H1 (cell line): ENCODE measurements around the gene LBP. TPM values are rescaled to one million over a fixed set of nuclear protein-coding genes. Genes with fewer than 3 reads are reported as not detected.
A peak's percentile ranks its signal among the peaks of the same experiment; 100 is the strongest.

Experiments used
- CTCF ChIA-PET: fragments of 300-600 bp; sonication (Branson Sonifier 250); formaldehyde crosslinking; loops from one replicate; lab custom pipeline; 2021; ENCODE audit not compliant: partially characterized antibody; lab: Charles Lee
- POLR2A ChIA-PET: fragments of 300-600 bp; sonication (Branson Sonifier 250); formaldehyde crosslinking; loops from one replicate; lab custom pipeline; 2021; ENCODE audit warnings: inconsistent platforms; ENCODE audit not compliant: partially characterized antibody; lab: Charles Lee
- DNase-seq, 2 experiments: peaks; one replicate each; pipeline versions ENCODE4 v3.0.0 to v3.0.0-alpha.2; 2010 to 2022; ENCODE audit warnings: low spot score in 2 of 2, low read depth in 1 of 2, mixed read lengths in 1 of 2
- FAIRE-seq: peaks from 2 replicates; lab custom pipeline; 2011; peaks lifted over from hg19 to GRCh38; lab: Jason Lieb, UNC
- H2AFZ ChIP-seq: 2 replicates; pipeline ENCODE4 v1.8.1; 2012; ENCODE audit warnings: low read length, inconsistent platforms
- H2AK5ac ChIP-seq: 2 replicates; pipeline ENCODE4 v1.6.1; 2013; ENCODE audit warnings: low read depth, low read length
- H2BK120ac ChIP-seq: replicated peaks from 2 replicates; pipeline ENCODE3; 2013; ENCODE audit warnings: low read depth, low read length, inconsistent platforms
- H2BK12ac ChIP-seq: 2 replicates; pipeline ENCODE4 v1.6.1; 2013; ENCODE audit warnings: low read depth, low read length
- H2BK15ac ChIP-seq: 2 replicates; pipeline ENCODE4 v1.6.1; 2013; ENCODE audit warnings: low read length
- H2BK20ac ChIP-seq: 2 replicates; pipeline ENCODE4 v1.6.1; 2013; ENCODE audit warnings: low read length
- H2BK5ac ChIP-seq: 2 replicates; pipeline ENCODE4 v1.6.1; 2013; ENCODE audit warnings: low read depth, low read length
- H3K14ac ChIP-seq: 2 replicates; pipeline ENCODE4 v1.6.1; 2013; ENCODE audit warnings: inconsistent platforms; ENCODE audit not compliant: insufficient read length
- H3K18ac ChIP-seq: 2 replicates; pipeline ENCODE4 v1.6.1; 2013; ENCODE audit warnings: low read length; ENCODE audit errors: extremely low read depth
- H3K23ac ChIP-seq: 2 replicates; pipeline ENCODE4 v1.6.1; 2013; ENCODE audit warnings: inconsistent platforms; ENCODE audit not compliant: insufficient read length
- H3K23me2 ChIP-seq: 2 replicates; pipeline ENCODE4 v1.6.1; 2013; ENCODE audit warnings: low read depth, low read length
- H3K27ac ChIP-seq: 2 replicates; pipeline ENCODE4 v1.6.1; 2011; ENCODE audit warnings: low read depth, low read length, inconsistent platforms
- H3K27me3 ChIP-seq, 4 experiments: replicated peaks in 1 of 4; 1 replicate in 1 of 4; 2 replicates in 3 of 4; pipeline versions ENCODE4 v1.6.1 to v1.8.1; 2011 to 2013; ENCODE audit warnings: low read length in 3 of 4, mild to moderate bottlenecking in 3 of 4, inconsistent platforms in 2 of 4, mixed read lengths in 2 of 4, moderate library complexity in 1 of 4; ENCODE audit not compliant: control insufficient read depth in 3 of 4, insufficient read depth in 3 of 4; ENCODE audit errors: extremely low read depth in 1 of 4
- H3K36me3 ChIP-seq, 4 experiments: 2 replicates each; pipeline versions ENCODE4 v1.6.1 to v1.8.1; 2011 to 2013; ENCODE audit warnings: mild to moderate bottlenecking in 4 of 4, low read length in 3 of 4, moderate library complexity in 2 of 4, control low read depth in 1 of 4, inconsistent platforms in 1 of 4; ENCODE audit not compliant: insufficient read depth in 4 of 4, control insufficient read depth in 2 of 4
- H3K4ac ChIP-seq: replicated peaks from 2 replicates; pipeline ENCODE3; 2013; ENCODE audit warnings: low read length, low read depth, mixed read lengths, inconsistent platforms; ENCODE audit not compliant: insufficient read length
- H3K4me1 ChIP-seq, 4 experiments: replicated peaks in 1 of 4; 1 replicate in 1 of 4; 2 replicates in 3 of 4; pipeline versions ENCODE4 v1.6.1 to v1.8.1; 2011 to 2013; ENCODE audit warnings: low read length in 3 of 4, inconsistent platforms in 2 of 4, mixed read lengths in 1 of 4; ENCODE audit not compliant: insufficient read depth in 4 of 4, control insufficient read depth in 3 of 4
- H3K4me2 ChIP-seq, 2 experiments: 2 replicates each; pipeline versions ENCODE4 v1.6.1 to v1.8.1; 2011 to 2013; ENCODE audit warnings: low read depth in 2 of 2, low read length in 2 of 2, control low read depth in 1 of 2, inconsistent platforms in 1 of 2, mild to moderate bottlenecking in 1 of 2; ENCODE audit not compliant: insufficient read depth in 1 of 2
- H3K4me3 ChIP-seq, 4 experiments: fragments of 200-600, 300-600 bp in 1 of 4; sonication (generic), shearing (Covaris generic), sonication (Bioruptor Twin) in 1 of 4; 2 replicates each; pipeline versions ENCODE4 v1.5.1 to v1.8.1; 2011 to 2016; ENCODE audit warnings: low read length in 4 of 4, low read depth in 3 of 4, control low read depth in 2 of 4, inconsistent platforms in 2 of 4, mild to moderate bottlenecking in 2 of 4, mixed read lengths in 1 of 4, moderate library complexity in 1 of 4; ENCODE audit not compliant: insufficient read depth in 2 of 4; ENCODE audit errors: extremely low read depth in 1 of 4
- H3K56ac ChIP-seq: replicated peaks from 2 replicates; pipeline ENCODE3; 2013; ENCODE audit warnings: low read depth, mild to moderate bottlenecking, mixed read lengths, low read length, inconsistent platforms; ENCODE audit not compliant: insufficient read length
- H3K79me1 ChIP-seq: 2 replicates; pipeline ENCODE4 v1.6.1; 2013; ENCODE audit warnings: low read depth, low read length, control low read depth
- H3K79me2 ChIP-seq, 2 experiments: 2 replicates each; pipeline versions ENCODE4 v1.6.1 to v1.8.1; 2012 to 2013; ENCODE audit warnings: low read length in 2 of 2, mild to moderate bottlenecking in 2 of 2, inconsistent platforms in 1 of 2; ENCODE audit not compliant: insufficient read depth in 2 of 2, control insufficient read depth in 1 of 2
- H3K9ac ChIP-seq, 4 experiments: replicated peaks in 1 of 4; 1 replicate in 1 of 4; 2 replicates in 3 of 4; pipeline versions ENCODE4 v1.6.1 to v1.8.1; 2011 to 2013; ENCODE audit warnings: low read depth in 3 of 4, low read length in 3 of 4, control low read depth in 2 of 4, mild to moderate bottlenecking in 2 of 4, moderate library complexity in 2 of 4, inconsistent platforms in 1 of 4; ENCODE audit errors: extremely low read depth in 1 of 4
- H3K9me3 ChIP-seq, 2 experiments: 2 replicates each; pipeline versions ENCODE4 v1.6.1 to v1.8.1; 2012 to 2013; ENCODE audit warnings: mild to moderate bottlenecking in 2 of 2, moderate library complexity in 2 of 2, control low read depth in 1 of 2, inconsistent platforms in 1 of 2, low read depth in 1 of 2, low read length in 1 of 2, mixed read lengths in 1 of 2; ENCODE audit not compliant: insufficient read depth in 2 of 2
- H4K20me1 ChIP-seq, 2 experiments: replicated peaks in 1 of 2; 2 replicates each; pipeline versions ENCODE3 to v1.8.1; 2011 to 2013; ENCODE audit warnings: inconsistent platforms in 2 of 2, low read length in 2 of 2, mild to moderate bottlenecking in 1 of 2; ENCODE audit not compliant: insufficient read depth in 2 of 2, control insufficient read depth in 1 of 2
- H4K5ac ChIP-seq: 2 replicates; pipeline ENCODE4 v1.6.1; 2013; ENCODE audit warnings: low read length, low read depth, mixed read lengths, inconsistent platforms; ENCODE audit not compliant: insufficient read length
- H4K8ac ChIP-seq: 2 replicates; pipeline ENCODE4 v1.8.0; 2013; ENCODE audit warnings: mild to moderate bottlenecking, moderate library complexity, low read length, inconsistent platforms; ENCODE audit not compliant: insufficient read depth; ENCODE audit errors: extremely low read depth
- H4K91ac ChIP-seq: replicated peaks from 2 replicates; pipeline ENCODE3; 2013; ENCODE audit warnings: low read length, mixed read lengths, inconsistent platforms; ENCODE audit not compliant: insufficient read length
- BRCA1 ChIP-seq: IDR thresholded peaks from 2 replicates; pipeline ENCODE4 v1.6.1; 2012; ENCODE audit warnings: low read depth, low read length, improper control_type of control experiment
- CBX8 ChIP-seq: fragments of 300-800, 300-1000 bp; sonication (generic); IDR thresholded peaks from 2 replicates; pipeline ENCODE4 v1.7.1; 2016; ENCODE audit warnings: low read depth, low read length, borderline replicate concordance
- CREB1 ChIP-seq: IDR thresholded peaks from 2 replicates; pipeline ENCODE4 v1.6.1; 2012; ENCODE audit warnings: inconsistent platforms
- CTBP2 ChIP-seq: IDR thresholded peaks from 2 replicates; pipeline ENCODE4 v1.7.0; 2011; ENCODE audit warnings: borderline replicate concordance, mild to moderate bottlenecking, moderate library complexity, mixed read lengths, low read length; ENCODE audit not compliant: insufficient read depth, insufficient read length
- EP300 ChIP-seq, 2 experiments: IDR thresholded peaks; 1 replicate in 1 of 2; 2 replicates in 1 of 2; pipeline ENCODE4 v1.6.1; 2011 to 2012; ENCODE audit warnings: low read depth in 2 of 2, low read length in 2 of 2, mild to moderate bottlenecking in 2 of 2, borderline replicate concordance in 1 of 2, inconsistent platforms in 1 of 2, moderate library complexity in 1 of 2
- GABPA ChIP-seq: IDR thresholded peaks from 2 replicates; pipeline ENCODE4 v1.6.1; 2011; ENCODE audit warnings: mild to moderate bottlenecking, low read length, moderate library complexity, borderline replicate concordance; ENCODE audit not compliant: insufficient read depth
- GTF2F1 ChIP-seq: IDR thresholded peaks from 2 replicates; pipeline ENCODE4 v1.6.1; 2012; ENCODE audit warnings: low read depth, low read length, improper control_type of control experiment, borderline replicate concordance
- KDM5A ChIP-seq: fragments of 200-600 bp; IDR thresholded peaks from 2 replicates; pipeline ENCODE4 v1.7.1; 2012; ENCODE audit warnings: mild to moderate bottlenecking, low read length, inconsistent platforms, mixed read lengths
- NANOG ChIP-seq: IDR thresholded peaks from 2 replicates; pipeline ENCODE4 v1.6.1; 2011; ENCODE audit warnings: low read length, low read depth, mild to moderate bottlenecking, inconsistent platforms; ENCODE audit not compliant: insufficient read depth, poor library complexity, severe bottlenecking
- RNF2 ChIP-seq: fragments of 200-900, 300-1000 bp; sonication (generic); IDR thresholded peaks from 2 replicates; pipeline ENCODE4 v1.7.1; 2016; ENCODE audit warnings: borderline replicate concordance, low read depth, mild to moderate bottlenecking, antibody characterized with exemption, low read length; ENCODE audit not compliant: poor library complexity, severe bottlenecking; ENCODE audit errors: missing control alignments
- SP2 ChIP-seq: IDR thresholded peaks from 2 replicates; pipeline ENCODE4 v1.6.1; 2012; ENCODE audit warnings: mild to moderate bottlenecking, low read length, inconsistent platforms
- SP4 ChIP-seq: IDR thresholded peaks from 2 replicates; pipeline ENCODE4 v1.6.1; 2012; ENCODE audit warnings: low read length, inconsistent platforms
- WGBS, 2 experiments: shearing (Covaris generic) in 1 of 2; methylation state at CpG; one replicate each; pipeline versions ENCODE4 v1.1.6 to v1.1.7; 2013 to 2015; ENCODE audit warnings: low lambda C conversion rate in 2 of 2, mixed read lengths in 2 of 2, inconsistent platforms in 1 of 2, low coverage in 1 of 2, missing lambda C conversion rate in 1 of 2; ENCODE audit not compliant: insufficient replicate concordance in 2 of 2, insufficient coverage in 1 of 2, insufficient read length in 1 of 2; ENCODE audit errors: extremely low coverage in 1 of 2, missing lambda C conversion rate in 1 of 2; 5-methylcytosine and 5-hydroxymethylcytosine counted together
- polyA plus RNA-seq, 7 experiments: library from polyadenylated mRNA; depleted of rRNA in 3 of 7; stranded (reverse) in 5 of 7; unstranded in 2 of 7; fragments of >200 nt in 5 of 7; fragments of 200-250 nt in 2 of 7; gene quantifications; 1 replicate in 5 of 7; 2 replicates in 1 of 7; 4 replicates in 1 of 7; pipeline versions ENCODE4 v1.2.1 to v1.2.3, GENCODE V29; 2011 to 2013; ENCODE audit warnings: missing spikeins in 2 of 7, mixed read lengths in 2 of 7
- total RNA-seq: library from RNA; stranded (reverse); fragmentation: NEBNext Ultra II Directional; extraction: Animal tissue kit (Norgen Biotek cat#: 25700); gene quantifications from 2 replicates; pipeline ENCODE4 v1.2.1, GENCODE V29; 2021

Gene LBP
- total and polyA plus RNA-seq, 2 of the 8 experiments (the other 6 are each of a cell fraction or from before 2014, with no cell fraction given): 0.60 to 0.63 TPM

DNA sequence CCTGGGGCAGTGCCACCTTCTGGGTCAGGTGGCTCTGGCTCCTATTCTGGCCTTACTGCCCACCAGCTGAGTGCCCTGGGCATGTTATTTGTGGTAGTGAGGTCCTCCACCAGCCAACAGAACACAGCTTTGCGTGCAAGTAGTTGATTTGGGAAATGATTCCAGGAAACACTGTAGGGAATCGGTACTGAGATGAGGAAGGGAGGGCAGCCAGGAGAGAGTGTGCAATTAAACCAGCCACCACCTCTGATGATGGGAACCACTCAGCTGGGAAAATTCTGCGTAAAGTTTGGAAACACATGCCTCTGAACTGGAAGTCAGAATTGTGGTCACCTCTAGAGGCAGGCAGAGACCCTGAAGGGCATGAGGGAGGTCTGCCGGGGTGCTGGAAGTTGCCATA lies 459 bp downstream of the LBP start:
- no peak for TF ChIP-seq KDM5A
- no peak for TF ChIP-seq NANOG
- TF ChIP-seq CTBP2: no peak
- no peak for TF ChIP-seq SP2
- TF ChIP-seq BRCA1: no peak
- TF ChIP-seq SP4: no peak
- no peak for TF ChIP-seq GABPA
- TF ChIP-seq EP300 (IDR thresholded peaks at IDR 0.05; ENCODE audit: borderline replicate concordance in 1 of 2, low read depth in 2 of 2, low read length in 2 of 2): no peak
- no peak for TF ChIP-seq CREB1
- TF ChIP-seq RNF2: no peak
- no peak for TF ChIP-seq CBX8
- TF ChIP-seq GTF2F1: no peak
- TF ChIP-seq, all 59 proteins: peak for 0

More for the DNA sequence above, 459 bp downstream of the LBP start:
- Histone ChIP-seq H3K23me2 (no peaks in the 10 kb centered on the region), H3K4me2 (no peak overlapping the region), H3K9ac (no peak overlapping the region), H2BK120ac (no peak overlapping the region), H4K8ac (no peak overlapping the region), H3K56ac (no peak overlapping the region), H2BK20ac (no peak overlapping the region), H3K14ac (no peak overlapping the region), H2BK5ac (no peak overlapping the region), H3K27ac (no peak overlapping the region), H2BK15ac (peak overlapping the region; percentile 65; the same call in 1 of the 2 replicates), H4K20me1 (no peaks in the 10 kb centered on the region), H4K91ac (peak overlapping the region; percentile 9), H3K18ac (no peak overlapping the region), H3K4ac (peak overlapping the region; percentile 15), H2BK12ac (no peak overlapping the region; the same call in 1 of the 2 replicates), H3K79me2 (no peaks in the 10 kb centered on the region), H4K5ac (no peak overlapping the region), H3K27me3 (no peaks in the 10 kb centered on the region), H3K9me3 (no peaks in the 10 kb centered on the region), H3K4me1 (peaks cover 8 to 18% (median 10%) of the 10 kb centered on the region in 4 experiments), H3K23ac (no peak overlapping the region), H3K79me1 (no peaks in the 10 kb centered on the region), H2AK5ac (no peak overlapping the region), H3K4me3 (no peak overlapping the region), H2AFZ (no peak overlapping the region), H3K36me3 (no peaks in the 10 kb centered on the region)
- POLR2A ChIA-PET: no interaction called here
- CTCF ChIA-PET: interaction anchor here (0.7 to 22.1 kb wide), 7 partner anchors 8 to 173 kb away, joined by 3 to 390 read pairs (median 4); no protein-coding TSS in a partner anchor
- DNase-seq: no peak
- WGBS, 2 experiments: 91% methylated on average over 4 of the region's 4 CpGs; no CpG with 5 or more reads in 1 of the 2 experiments
- FAIRE-seq: no peak
